ENCODE measurements around the gene HEY2. TPM values are rescaled to one million over a fixed set of nuclear protein-coding genes. Genes with fewer than 3 reads are reported as not detected.
"Not testable (repeated sequence)": the region's sequence is repeated elsewhere in the genome, so short reads cannot be mapped to it uniquely, and the experiment has no call there.

Gene HEY2
- polyA plus RNA-seq, 2 donors: 0.86 to 1.00 TPM

DNA sequence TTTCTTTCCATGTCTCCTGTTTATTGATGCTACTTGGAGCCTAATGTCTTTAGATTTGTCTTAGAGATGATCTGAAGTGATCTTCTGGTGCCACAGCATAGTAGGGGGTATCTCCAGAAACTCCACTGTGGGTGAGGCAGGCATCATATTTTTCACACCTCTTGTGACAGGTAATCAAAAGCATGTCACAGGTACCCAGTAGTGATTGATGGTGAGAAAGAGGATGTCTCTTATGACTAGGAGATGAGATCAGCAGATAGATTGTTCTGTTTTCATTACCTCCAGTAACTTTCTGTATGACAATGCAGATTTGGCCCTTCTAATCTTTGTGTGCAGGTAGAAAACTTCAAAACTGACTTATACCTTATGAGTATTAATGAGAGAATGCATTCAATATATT, 54.8 kb downstream of the HEY2 start:
- no peak overlapping the region for H3K27ac ChIP-seq (ENCODE audit: low read depth in 2 of 2, low read length in 1 of 2)
- no peak overlapping the region for H3K4me3 ChIP-seq (ENCODE audit: low read depth in 1 of 2, low read length in 2 of 2)
- no peaks in the 10 kb centered on the region for H3K36me3 ChIP-seq (ENCODE audit: control insufficient read depth in 2 of 2, insufficient read depth in 2 of 2, low read length in 1 of 2)
- H3K9me3 ChIP-seq (ENCODE audit: control insufficient read depth in 2 of 2, insufficient read depth in 1 of 2, low read depth in 1 of 2, low read length in 1 of 2): no peaks in the 10 kb centered on the region
- H3K27me3 ChIP-seq (ENCODE audit: control insufficient read depth in 1 of 2, insufficient read depth in 2 of 2, low read length in 2 of 2): no peaks in the 10 kb centered on the region
- no peaks in the 10 kb centered on the region for H3K4me1 ChIP-seq (ENCODE audit: control insufficient read depth in 2 of 2, insufficient read depth in 2 of 2, low read length in 1 of 2)

DNA sequence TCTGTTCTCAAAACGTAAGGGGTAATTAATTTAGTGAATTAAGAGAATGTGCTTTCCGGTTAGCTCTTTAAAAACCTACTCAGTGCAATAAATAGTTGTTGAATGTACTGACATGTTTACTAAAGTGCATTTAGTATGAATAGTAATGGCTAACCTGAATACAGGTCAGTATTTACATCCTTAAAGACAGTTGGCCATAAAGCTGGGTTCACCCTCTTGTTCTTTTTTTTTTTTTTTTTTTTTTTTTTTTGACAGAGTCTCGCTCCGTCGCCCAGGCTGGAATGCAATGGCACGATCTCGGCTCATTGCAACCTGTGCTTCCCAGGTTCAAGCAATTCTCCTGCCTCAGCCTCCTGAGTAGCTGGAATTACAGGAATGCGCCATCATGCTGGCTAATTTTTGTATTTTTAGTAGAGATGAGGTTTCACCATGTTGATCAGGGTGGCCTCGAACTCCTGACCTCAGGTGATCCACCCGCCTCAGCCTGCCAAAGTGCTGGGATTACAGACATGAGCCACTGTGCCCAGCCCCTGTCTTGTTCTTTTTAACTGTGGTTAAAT, 55.5 kb downstream of the HEY2 start:
- H3K27ac ChIP-seq (ENCODE audit: low read depth in 2 of 2, low read length in 1 of 2); H3K4me1 ChIP-seq (ENCODE audit: control insufficient read depth in 2 of 2, insufficient read depth in 2 of 2, low read length in 1 of 2): not testable (repeated sequence)

DNA sequence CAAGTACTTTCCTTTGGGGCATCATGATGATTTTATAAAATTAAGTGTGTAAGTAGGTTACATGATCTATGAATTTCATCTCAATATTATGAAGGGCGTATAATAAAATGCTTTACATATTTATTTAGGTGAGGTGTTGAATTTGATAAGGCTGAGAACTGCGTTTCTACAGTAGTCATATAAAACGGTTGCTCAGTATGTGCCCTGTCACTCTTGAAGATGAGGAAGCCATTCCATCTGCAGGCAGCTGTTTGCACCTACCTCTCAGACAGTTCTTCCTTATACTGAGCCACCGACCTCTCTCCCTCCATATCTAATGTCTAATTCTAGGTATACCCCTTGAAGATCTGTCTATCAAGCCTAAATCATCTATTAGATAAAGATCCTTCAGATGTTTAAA, 57.4 kb downstream of the HEY2 start:
- Histone ChIP-seq H3K27me3 (ENCODE audit: control insufficient read depth in 1 of 2, insufficient read depth in 2 of 2, low read length in 2 of 2) (no peaks in the 10 kb centered on the region), H3K9me3 (ENCODE audit: control insufficient read depth in 2 of 2, insufficient read depth in 1 of 2, low read depth in 1 of 2, low read length in 1 of 2) (no peaks in the 10 kb centered on the region), H3K36me3 (ENCODE audit: control insufficient read depth in 2 of 2, insufficient read depth in 2 of 2, low read length in 1 of 2) (no peaks in the 10 kb centered on the region), H3K4me3 (ENCODE audit: low read depth in 1 of 2, low read length in 2 of 2) (no peak overlapping the region), H3K4me1 (ENCODE audit: control insufficient read depth in 2 of 2, insufficient read depth in 2 of 2, low read length in 1 of 2) (no peaks in the 10 kb centered on the region), H3K27ac (ENCODE audit: low read depth in 2 of 2, low read length in 1 of 2) (no peak overlapping the region)
- 75 to 82% methylated on average over 4 of the region's 4 CpGs for WGBS, 2 donors

More for the DNA sequence above, 55.5 kb downstream of the HEY2 start:
- H3K4me3 ChIP-seq (ENCODE audit: low read depth in 1 of 2, low read length in 2 of 2); H3K9me3 ChIP-seq (ENCODE audit: control insufficient read depth in 2 of 2, insufficient read depth in 1 of 2, low read depth in 1 of 2, low read length in 1 of 2); H3K36me3 ChIP-seq (ENCODE audit: control insufficient read depth in 2 of 2, insufficient read depth in 2 of 2, low read length in 1 of 2); H3K27me3 ChIP-seq (ENCODE audit: control insufficient read depth in 1 of 2, insufficient read depth in 2 of 2, low read length in 2 of 2): not testable (repeated sequence)
- WGBS, 2 donors: 90 to 95% methylated on average over 10 of the region's 10 CpGs

DNA sequence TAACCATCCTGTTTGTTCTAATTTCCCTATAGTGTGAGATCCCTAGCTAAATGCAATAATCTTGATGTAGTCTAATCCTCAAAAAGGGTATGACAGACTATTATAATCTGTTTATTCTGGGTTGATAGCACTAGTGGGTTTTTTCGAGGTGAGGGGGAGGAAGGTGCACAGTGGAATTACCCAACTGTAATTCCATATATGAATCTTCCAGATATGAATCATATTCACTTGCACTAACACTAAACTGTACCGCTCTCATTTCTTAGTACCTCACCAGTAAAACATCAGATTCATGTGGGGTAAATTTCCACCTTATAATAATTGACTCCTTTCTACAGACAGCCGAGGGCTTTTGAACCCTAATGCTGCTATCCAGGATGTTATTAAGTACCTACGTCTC, 57.9 kb downstream of the HEY2 start:
- 81 to 85% methylated on average over 4 of the region's 4 CpGs for WGBS, 2 donors
- Histone ChIP-seq H3K4me3 (ENCODE audit: low read depth in 1 of 2, low read length in 2 of 2) (no peak overlapping the region), H3K36me3 (ENCODE audit: control insufficient read depth in 2 of 2, insufficient read depth in 2 of 2, low read length in 1 of 2) (no peaks in the 10 kb centered on the region), H3K27ac (ENCODE audit: low read depth in 2 of 2, low read length in 1 of 2) (no peak overlapping the region), H3K4me1 (ENCODE audit: control insufficient read depth in 2 of 2, insufficient read depth in 2 of 2, low read length in 1 of 2) (no peaks in the 10 kb centered on the region), H3K9me3 (ENCODE audit: control insufficient read depth in 2 of 2, insufficient read depth in 1 of 2, low read depth in 1 of 2, low read length in 1 of 2) (no peaks in the 10 kb centered on the region), H3K27me3 (ENCODE audit: control insufficient read depth in 1 of 2, insufficient read depth in 2 of 2, low read length in 2 of 2) (no peaks in the 10 kb centered on the region)

DNA sequence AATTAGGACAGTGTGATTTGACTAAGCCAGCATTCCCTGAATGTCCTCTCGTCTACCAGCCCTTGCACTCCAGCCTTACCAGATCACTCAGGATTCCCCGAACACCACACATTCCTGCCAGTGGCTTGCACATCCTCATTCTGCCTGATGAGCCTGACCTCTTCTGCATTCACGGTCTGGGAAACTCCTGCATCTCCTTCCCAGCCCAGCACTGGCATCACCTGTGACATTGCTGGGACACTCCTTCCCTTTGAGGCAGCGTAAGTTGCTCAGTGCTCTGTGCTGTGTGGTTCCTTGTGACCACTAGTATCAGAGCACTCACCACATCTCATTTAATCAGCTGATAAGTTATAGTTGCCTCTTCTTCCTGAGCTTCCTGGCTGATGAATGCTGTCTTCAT, 58.6 kb downstream of the HEY2 start:
- Histone ChIP-seq H3K27ac (ENCODE audit: low read depth in 2 of 2, low read length in 1 of 2) (no peak overlapping the region), H3K4me3 (ENCODE audit: low read depth in 1 of 2, low read length in 2 of 2) (no peak overlapping the region), H3K4me1 (ENCODE audit: control insufficient read depth in 2 of 2, insufficient read depth in 2 of 2, low read length in 1 of 2) (no peaks in the 10 kb centered on the region), H3K27me3 (ENCODE audit: control insufficient read depth in 1 of 2, insufficient read depth in 2 of 2, low read length in 2 of 2) (no peaks in the 10 kb centered on the region), H3K36me3 (ENCODE audit: control insufficient read depth in 2 of 2, insufficient read depth in 2 of 2, low read length in 1 of 2) (no peaks in the 10 kb centered on the region), H3K9me3 (ENCODE audit: control insufficient read depth in 2 of 2, insufficient read depth in 1 of 2, low read depth in 1 of 2, low read length in 1 of 2) (no peaks in the 10 kb centered on the region)
- 57 to 83% methylated on average over 4 of the region's 4 CpGs for WGBS, 2 donors

DNA sequence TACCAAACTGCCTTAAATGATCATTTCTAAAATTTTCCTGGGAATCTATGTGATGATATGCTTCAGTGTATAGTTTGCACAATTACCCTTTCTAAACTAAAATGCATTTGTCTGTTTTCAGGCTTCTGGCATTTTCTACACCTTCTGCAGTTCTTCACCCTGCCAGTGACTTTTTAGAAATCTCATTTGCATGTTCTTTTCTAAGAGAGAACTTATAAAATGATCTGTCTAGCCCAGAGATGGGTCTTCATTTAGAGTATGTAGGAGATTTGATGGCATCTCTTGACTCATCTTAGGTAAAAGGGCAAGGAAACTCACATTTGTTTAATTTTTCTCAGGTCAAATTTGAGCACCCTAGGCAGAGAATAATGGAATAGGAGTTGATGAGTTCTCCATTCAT, 59.2 kb downstream of the HEY2 start:
- no peak overlapping the region for H3K27ac ChIP-seq (ENCODE audit: low read depth in 2 of 2, low read length in 1 of 2)
- H3K4me1 ChIP-seq (ENCODE audit: control insufficient read depth in 2 of 2, insufficient read depth in 2 of 2, low read length in 1 of 2): no peaks in the 10 kb centered on the region
- no peaks in the 10 kb centered on the region for H3K36me3 ChIP-seq (ENCODE audit: control insufficient read depth in 2 of 2, insufficient read depth in 2 of 2, low read length in 1 of 2)
- H3K27me3 ChIP-seq (ENCODE audit: control insufficient read depth in 1 of 2, insufficient read depth in 2 of 2, low read length in 2 of 2): no peaks in the 10 kb centered on the region
- no peaks in the 10 kb centered on the region for H3K9me3 ChIP-seq (ENCODE audit: control insufficient read depth in 2 of 2, insufficient read depth in 1 of 2, low read depth in 1 of 2, low read length in 1 of 2)
- no peak overlapping the region for H3K4me3 ChIP-seq (ENCODE audit: low read depth in 1 of 2, low read length in 2 of 2)

DNA sequence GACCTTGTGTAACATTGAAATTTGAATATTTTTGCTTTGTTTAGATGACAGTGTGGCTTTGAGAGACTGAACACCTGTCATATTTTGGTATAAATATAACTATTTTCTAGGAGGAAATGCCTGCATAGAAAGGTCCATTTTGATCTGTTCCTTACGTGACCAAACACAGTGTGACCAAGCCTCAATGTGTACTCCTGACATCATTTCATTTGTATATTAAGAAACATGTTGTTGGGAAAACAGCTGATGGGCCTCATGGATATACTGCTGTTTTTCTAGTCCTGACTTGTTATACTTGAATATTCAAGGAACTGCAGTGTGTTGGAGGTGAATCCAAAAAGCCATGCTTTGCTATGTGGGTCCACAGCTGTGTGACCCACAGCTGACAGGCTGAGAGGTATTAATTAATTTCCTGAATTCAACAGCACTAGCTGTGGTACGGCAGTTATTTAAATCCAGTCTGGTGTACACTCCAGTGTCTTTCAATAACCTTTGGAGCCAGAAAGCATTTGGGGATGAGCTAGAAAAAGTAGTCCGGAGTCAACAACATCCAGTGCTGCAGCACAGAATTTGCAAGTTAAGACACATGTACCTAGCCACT, 60.2 kb downstream of the HEY2 start:
- Histone ChIP-seq H3K4me1 (ENCODE audit: control insufficient read depth in 2 of 2, insufficient read depth in 2 of 2, low read length in 1 of 2) (no peaks in the 10 kb centered on the region), H3K9me3 (ENCODE audit: control insufficient read depth in 2 of 2, insufficient read depth in 1 of 2, low read depth in 1 of 2, low read length in 1 of 2) (no peaks in the 10 kb centered on the region)
- WGBS, 2 donors: 81 to 83% methylated on average over 3 of the region's 3 CpGs

DNA sequence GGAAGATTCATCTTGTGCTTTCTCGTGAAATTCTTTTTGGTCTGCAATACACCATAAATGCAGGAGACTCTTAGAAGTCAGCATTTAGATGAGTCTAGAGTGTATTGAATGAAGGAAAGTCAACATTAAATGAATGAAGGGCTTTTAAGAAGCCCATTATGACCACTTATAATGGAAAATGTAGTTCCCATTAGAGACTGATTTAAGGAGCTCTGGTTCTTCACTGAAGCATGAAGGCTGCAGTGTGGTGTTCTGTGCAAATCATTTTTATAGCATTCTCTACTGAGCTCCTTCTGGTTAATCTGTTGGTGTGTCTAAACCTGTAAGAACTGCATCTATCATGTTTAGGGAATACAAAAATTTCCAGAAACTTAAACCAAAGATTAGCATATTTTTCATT, 61.0 kb downstream of the HEY2 start:
- H3K4me3 ChIP-seq (ENCODE audit: low read depth in 1 of 2, low read length in 2 of 2): no peak overlapping the region

More for the DNA sequence above, 60.2 kb downstream of the HEY2 start:
- no peaks in the 10 kb centered on the region for H3K27me3 ChIP-seq (ENCODE audit: control insufficient read depth in 1 of 2, insufficient read depth in 2 of 2, low read length in 2 of 2)
- no peaks in the 10 kb centered on the region for H3K36me3 ChIP-seq (ENCODE audit: control insufficient read depth in 2 of 2, insufficient read depth in 2 of 2, low read length in 1 of 2)
- H3K4me3 ChIP-seq (ENCODE audit: low read depth in 1 of 2, low read length in 2 of 2): no peak overlapping the region
- H3K27ac ChIP-seq (ENCODE audit: low read depth in 2 of 2, low read length in 1 of 2): no peak overlapping the region

More for the DNA sequence above, 61.0 kb downstream of the HEY2 start:
- 83 to 94% methylated on average over 1 of the region's 1 CpG for WGBS, 2 donors
- H3K27me3 ChIP-seq (ENCODE audit: control insufficient read depth in 1 of 2, insufficient read depth in 2 of 2, low read length in 2 of 2): no peaks in the 10 kb centered on the region
- H3K27ac ChIP-seq (ENCODE audit: low read depth in 2 of 2, low read length in 1 of 2): no peak overlapping the region
- no peaks in the 10 kb centered on the region for H3K36me3 ChIP-seq (ENCODE audit: control insufficient read depth in 2 of 2, insufficient read depth in 2 of 2, low read length in 1 of 2)
- no peaks in the 10 kb centered on the region for H3K9me3 ChIP-seq (ENCODE audit: control insufficient read depth in 2 of 2, insufficient read depth in 1 of 2, low read depth in 1 of 2, low read length in 1 of 2)
- no peaks in the 10 kb centered on the region for H3K4me1 ChIP-seq (ENCODE audit: control insufficient read depth in 2 of 2, insufficient read depth in 2 of 2, low read length in 1 of 2)

Other genes starting within 250 kb of the HEY2 start
- 10 to 100 TPM in 1 of 2 donors, 1 to 10 TPM in 1; 9.3 to 24.1 TPM for gene NCOA7, start 41.3 kb downstream of the HEY2 start, polyA plus RNA-seq
- 10 to 100 TPM in 1 of 2 donors, 1 to 10 TPM in 1; 2.8 to 10.1 TPM for gene HINT3, start 207.1 kb downstream of the HEY2 start, polyA plus RNA-seq
- gene TRMT11, start 236.9 kb downstream of the HEY2 start, polyA plus RNA-seq: 10 to 100 TPM in 1 of 2 donors, 1 to 10 TPM in 1; 6.7 to 10.3 TPM